UCSD-AML1 (cell line): ENCODE results near the gene DYRK1A.
"Not testable (repeated sequence)": the region's sequence is repeated elsewhere in the genome, so short reads cannot be mapped to it uniquely, and the experiment has no call there.

Experiments used
- DNase-seq: peaks from one replicate; lab custom pipeline; 2025; ENCODE audit not compliant: unreplicated experiment; lab: John Stamatoyannopoulos, UW

Gene DYRK1A

GRCh38 chr21:37547615-37548200 lies 181.1 kb downstream of the DYRK1A start:
- DNase-seq: no peak

GRCh38 chr21:37548521-37548981 lies 182.0 kb downstream of the DYRK1A start:
- no peak for DNase-seq

- DNase-seq: not testable (repeated sequence)
These were observed 183.2 kb downstream of the DYRK1A start for GRCh38 chr21:37549730-37550129.

- no peak for DNase-seq
These were observed 183.6 kb downstream of the DYRK1A start for GRCh38 chr21:37550157-37550556.

- DNase-seq: no peak
These were observed 184.2 kb downstream of the DYRK1A start for GRCh38 chr21:37550618-37551330.

GRCh38 chr21:37551331-37551992 lies 184.9 kb downstream of the DYRK1A start:
- DNase-seq: no peak

GRCh38 chr21:37551993-37552355 lies 185.4 kb downstream of the DYRK1A start:
- no peak for DNase-seq

GRCh38 chr21:37552496-37553029 lies 186.0 kb downstream of the DYRK1A start:
- no peak for DNase-seq

- no peak for DNase-seq
These were observed 186.5 kb downstream of the DYRK1A start for GRCh38 chr21:37553078-37553481.

GRCh38 chr21:37554661-37555379 lies 188.2 kb downstream of the DYRK1A start:
- DNase-seq: no peak

- no peak for DNase-seq
These were observed 189.2 kb downstream of the DYRK1A start for GRCh38 chr21:37555672-37556261.

GRCh38 chr21:37557261-37557950 lies 190.8 kb downstream of the DYRK1A start:
- DNase-seq: no peak

- no peak for DNase-seq
These were observed 192.2 kb downstream of the DYRK1A start for GRCh38 chr21:37558676-37559211.

- DNase-seq: no peak
These were observed 193.8 kb downstream of the DYRK1A start for GRCh38 chr21:37560385-37560784.

GRCh38 chr21:37561506-37561905 lies 194.9 kb downstream of the DYRK1A start:
- DNase-seq: no peak

GRCh38 chr21:37561941-37562919 lies 195.7 kb downstream of the DYRK1A start:
- DNase-seq: no peak

- DNase-seq: no peak
These were observed 196.5 kb downstream of the DYRK1A start for GRCh38 chr21:37562920-37563640.

- peak; percentile 95 for DNase-seq
These were observed 197.2 kb downstream of the DYRK1A start for GRCh38 chr21:37563641-37564340.
